ENCODE data around the gene ZMYND11.
"Not testable (repeated sequence)": the region's sequence is repeated elsewhere in the genome, so short reads cannot be mapped to it uniquely, and the experiment has no call there.

The ZMYND11 gene

GRCh38 chr10:134247-135131 lies 766 bp upstream of the ZMYND11 start:
- DNase-seq: peak; percentile 58 to 66

- peak; percentile 69 to 72 for DNase-seq
Measured at GRCh38 chr10:135601-136464, 578 bp downstream of the ZMYND11 start.

- peak in 1 of 2 experiments; percentile 69 for DNase-seq
Measured at GRCh38 chr10:136465-136762, 1.2 kb downstream of the ZMYND11 start.

GRCh38 chr10:137031-137430 lies 1.8 kb downstream of the ZMYND11 start:
- peak; percentile 37 to 74 for DNase-seq

GRCh38 chr10:137606-138005 lies 2.4 kb downstream of the ZMYND11 start:
- no peak for DNase-seq

- no peak for DNase-seq
Measured at GRCh38 chr10:142371-142770, 7.1 kb downstream of the ZMYND11 start.

- no peak for DNase-seq
Measured at GRCh38 chr10:152915-153314, 17.7 kb downstream of the ZMYND11 start.

GRCh38 chr10:154348-154747 lies 19.1 kb downstream of the ZMYND11 start:
- no peak for DNase-seq

- DNase-seq: no peak
Measured at GRCh38 chr10:167383-167782, 32.1 kb downstream of the ZMYND11 start.

GRCh38 chr10:173741-174140 lies 38.5 kb downstream of the ZMYND11 start:
- no peak for DNase-seq

- no peak for DNase-seq
Measured at GRCh38 chr10:176677-177076, 41.4 kb downstream of the ZMYND11 start.

- peak; percentile 75 to 76 for DNase-seq
Measured at GRCh38 chr10:178208-178607, 43.0 kb downstream of the ZMYND11 start.

- no peak for DNase-seq
Measured at GRCh38 chr10:178723-179122, 43.5 kb downstream of the ZMYND11 start.

- DNase-seq: no peak
Measured at GRCh38 chr10:182441-183201, 47.4 kb downstream of the ZMYND11 start.

- DNase-seq: no peak
Measured at GRCh38 chr10:184174-184573, 48.9 kb downstream of the ZMYND11 start.

- DNase-seq: no peak
Measured at GRCh38 chr10:184911-185310, 49.7 kb downstream of the ZMYND11 start.

- not testable (repeated sequence) for DNase-seq
Measured at GRCh38 chr10:185571-185970, 50.3 kb downstream of the ZMYND11 start.

GRCh38 chr10:186911-187310 lies 51.7 kb downstream of the ZMYND11 start:
- no peak for DNase-seq

- no peak for DNase-seq
Measured at GRCh38 chr10:188546-188945, 53.3 kb downstream of the ZMYND11 start.

- DNase-seq: no peak
Measured at GRCh38 chr10:190216-190615, 55.0 kb downstream of the ZMYND11 start.

GRCh38 chr10:191703-192518 lies 56.7 kb downstream of the ZMYND11 start:
- DNase-seq: no peak

- DNase-seq: no peak
Measured at GRCh38 chr10:194281-194680, 59.0 kb downstream of the ZMYND11 start.

All from Kasumi-1 (cell line).